ENCODE measurements around the gene MROH2A.

MROH2A gene

GRCh38 chr2:233850745-233851144 lies 72.6 kb downstream of the MROH2A start:
- no peak for TF ChIP-seq CTCF (conservative IDR thresholded peaks at IDR 0.05; ENCODE audit: low read depth, low read length)
- no peak for DNase-seq (ENCODE audit: low read depth)
- H3K4me3 ChIP-seq (ENCODE audit: low read depth, low read length): no peak overlapping the region

GRCh38 chr2:233851169-233851568 lies 73.0 kb downstream of the MROH2A start:
- no peak for TF ChIP-seq CTCF (conservative IDR thresholded peaks at IDR 0.05; ENCODE audit: low read depth, low read length)
- H3K4me3 ChIP-seq (ENCODE audit: low read depth, low read length): no peak overlapping the region
- no peak for DNase-seq (ENCODE audit: low read depth)

- no peak for DNase-seq (ENCODE audit: low read depth)
- no peak overlapping the region for H3K4me3 ChIP-seq (ENCODE audit: low read depth, low read length)
- TF ChIP-seq CTCF (conservative IDR thresholded peaks at IDR 0.05; ENCODE audit: low read depth, low read length): no peak
Measured at GRCh38 chr2:233852056-233852455, 73.9 kb downstream of the MROH2A start.

GRCh38 chr2:233853353-233853752 lies 75.2 kb downstream of the MROH2A start:
- TF ChIP-seq CTCF (conservative IDR thresholded peaks at IDR 0.05; ENCODE audit: low read depth, low read length): no peak
- peak overlapping the region; percentile 96 for H3K4me3 ChIP-seq (ENCODE audit: low read depth, low read length)
- DNase-seq (ENCODE audit: low read depth): no peak

GRCh38 chr2:233853883-233854240 lies 75.7 kb downstream of the MROH2A start:
- no peak for DNase-seq (ENCODE audit: low read depth)
- peak overlapping the region; percentile 96 for H3K4me3 ChIP-seq (ENCODE audit: low read depth, low read length)
- TF ChIP-seq CTCF (conservative IDR thresholded peaks at IDR 0.05; ENCODE audit: low read depth, low read length): no peak

GRCh38 chr2:233854241-233854981 lies 76.3 kb downstream of the MROH2A start, which contains the start of gene HJURP:
HJURP (minus strand) TSS chr2:233854535; CDS start chr2:233854500, 35 bp downstream.
- H3K4me3 ChIP-seq (ENCODE audit: low read depth, low read length): peak within 1 kb of the TSS; percentile 96
- no peak for TF ChIP-seq CTCF (conservative IDR thresholded peaks at IDR 0.05; ENCODE audit: low read depth, low read length)
- peak; percentile 96 for DNase-seq (ENCODE audit: low read depth)

GRCh38 chr2:233855345-233855744 lies 77.2 kb downstream of the MROH2A start:
- H3K4me3 ChIP-seq (ENCODE audit: low read depth, low read length): no peak overlapping the region
- no peak for DNase-seq (ENCODE audit: low read depth)
- TF ChIP-seq CTCF (conservative IDR thresholded peaks at IDR 0.05; ENCODE audit: low read depth, low read length): no peak

Data from choroid plexus epithelial cell (primary cell).